Panc1 (cell line): ENCODE results near the gene RBL2. TPM values are rescaled to one million over a fixed set of nuclear protein-coding genes. Genes with fewer than 3 reads are reported as not detected.

Experiments
- ATAC-seq: fragments of 200-7000 bp; cut with Tn5 transposase; 2 replicates; pipeline ENCODE4 v1.9.1; 2020; ENCODE audit warnings: mild to moderate bottlenecking, moderate library complexity
- BruUV-seq: library from RNA; stranded (reverse); fragments of 400-500 nt; replicated peaks from 2 replicates; lab custom pipeline; 2021; lab: Mats Ljungman, UMichigan
- CTCF ChIA-PET: fragments of 300-600 bp; sonication (Branson Sonifier 250); formaldehyde crosslinking; loops from one replicate; lab custom pipeline; 2022; ENCODE audit warnings: antibody characterized with exemption; lab: Charles Lee
- POLR2A ChIA-PET: fragments of 300-600 bp; sonication (Branson Sonifier 250); formaldehyde crosslinking; loops from one replicate; lab custom pipeline; 2022; ENCODE audit warnings: antibody characterized with exemption; lab: Charles Lee
- DNase-seq: peaks from one replicate; pipeline ENCODE4 v3.0.0-alpha.2; 2010; ENCODE audit warnings: low read depth, low spot score
- H3K27ac ChIP-seq: 2 replicates; pipeline ENCODE4 v1.5.1; 2011; ENCODE audit warnings: mild to moderate bottlenecking, low read length, inconsistent platforms
- H3K27me3 ChIP-seq: fragments of 200-500 bp; sonication (Bioruptor generic); 2 replicates; pipeline ENCODE4 v1.6.0; 2014; ENCODE audit warnings: low read length, inconsistent platforms; ENCODE audit not compliant: control insufficient read depth, insufficient read depth
- H3K36me3 ChIP-seq: fragments of 200-500 bp; sonication (Bioruptor generic); 2 replicates; pipeline ENCODE4 v1.5.1; 2014; ENCODE audit warnings: inconsistent platforms, mild to moderate bottlenecking, low read length, moderate library complexity; ENCODE audit not compliant: control insufficient read depth, insufficient read depth
- H3K4me1 ChIP-seq: 2 replicates; pipeline ENCODE4 v1.5.1; 2011; ENCODE audit warnings: inconsistent platforms, mild to moderate bottlenecking, low read length, moderate library complexity; ENCODE audit not compliant: control insufficient read depth, insufficient read depth
- H3K4me3 ChIP-seq, 2 experiments: 2 replicates each; pipeline ENCODE4 v1.5.1; 2011 to 2012; ENCODE audit warnings: low read depth in 2 of 2, low read length in 2 of 2, mild to moderate bottlenecking in 2 of 2, inconsistent platforms in 1 of 2, moderate library complexity in 1 of 2
- H3K9me3 ChIP-seq: fragments of 200-500 bp; sonication (Bioruptor generic); 2 replicates; pipeline ENCODE4 v1.5.1; 2014; ENCODE audit warnings: low read depth, mild to moderate bottlenecking, inconsistent platforms, low read length, moderate library complexity; ENCODE audit not compliant: control insufficient read depth, insufficient read depth
- POLR2AphosphoS5 ChIP-seq: IDR thresholded peaks from 2 replicates; pipeline ENCODE4 v1.6.1; 2012; ENCODE audit warnings: mild to moderate bottlenecking, low read depth, low read length, moderate library complexity
- SIN3A ChIP-seq: IDR thresholded peaks from 2 replicates; pipeline ENCODE4 v1.6.1; 2012; ENCODE audit warnings: low read depth, mild to moderate bottlenecking, low read length, moderate library complexity, borderline replicate concordance; ENCODE audit not compliant: insufficient read depth
- TCF7L2 ChIP-seq: IDR thresholded peaks from 2 replicates; pipeline ENCODE4 v1.6.1; 2011; ENCODE audit warnings: mild to moderate bottlenecking, low read depth, low read length, inconsistent platforms
- in situ Hi-C: cut with HindIII; loops from 2 replicates; pipeline ENCODE4 v1.10.0; 2016; ENCODE audit warnings: low sequenced_read_pairs, low pct_unique_long_range_greater_than_20kb
- intact Hi-C: fragments of 100-400 bp; cut with micrococcal nuclease; formaldehyde crosslinking; loops from one replicate; pipeline ENCODE4 v1.10.0; 2022; ENCODE audit not compliant: unreplicated experiment
- total RNA-seq: library from RNA; stranded (reverse); gene quantifications from one replicate; pipeline ENCODE4 v1.2.1, GENCODE V29; 2021; ENCODE audit not compliant: unreplicated experiment
- TF ChIP-seq, protein P1 (sequence below), 2 experiments: IDR thresholded peaks; 2 replicates each; pipeline ENCODE4 v1.6.1; 2011 to 2012; ENCODE audit warnings: low read depth in 2 of 2, control low read depth in 1 of 2, low read length in 1 of 2, mild to moderate bottlenecking in 1 of 2, moderate library complexity in 1 of 2; ENCODE audit not compliant: insufficient read depth in 1 of 2
- TF ChIP-seq, protein P2 (sequence below): fragments of 450-650 bp; IDR thresholded peaks from 2 replicates; pipeline ENCODE4 v1.5.1; 2017; ENCODE audit warnings: mild to moderate bottlenecking

Gene RBL2
- total RNA-seq, 1 experiment from 2014 or later: 28.9 TPM

DNA sequence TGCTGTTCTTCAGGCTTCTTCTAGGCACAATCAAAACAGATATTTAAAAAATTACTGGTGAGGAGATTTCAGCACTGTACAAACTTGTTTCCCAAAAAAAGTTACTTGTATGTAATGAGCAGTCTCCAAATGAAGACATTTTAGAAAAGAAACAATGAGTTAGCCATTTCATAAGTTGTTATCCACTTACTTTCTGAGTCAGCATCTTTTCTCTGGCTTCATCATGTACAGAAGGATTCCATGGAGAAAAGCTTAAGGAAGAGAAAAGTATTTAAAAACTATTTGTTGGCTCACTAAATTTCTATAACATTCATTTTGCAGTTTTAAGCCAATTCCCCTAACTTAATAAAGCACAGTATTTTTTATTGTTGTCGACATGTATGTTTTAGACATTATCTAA, 58.2 kb downstream of the RBL2 start:
- TF ChIP-seq, protein P1, sequence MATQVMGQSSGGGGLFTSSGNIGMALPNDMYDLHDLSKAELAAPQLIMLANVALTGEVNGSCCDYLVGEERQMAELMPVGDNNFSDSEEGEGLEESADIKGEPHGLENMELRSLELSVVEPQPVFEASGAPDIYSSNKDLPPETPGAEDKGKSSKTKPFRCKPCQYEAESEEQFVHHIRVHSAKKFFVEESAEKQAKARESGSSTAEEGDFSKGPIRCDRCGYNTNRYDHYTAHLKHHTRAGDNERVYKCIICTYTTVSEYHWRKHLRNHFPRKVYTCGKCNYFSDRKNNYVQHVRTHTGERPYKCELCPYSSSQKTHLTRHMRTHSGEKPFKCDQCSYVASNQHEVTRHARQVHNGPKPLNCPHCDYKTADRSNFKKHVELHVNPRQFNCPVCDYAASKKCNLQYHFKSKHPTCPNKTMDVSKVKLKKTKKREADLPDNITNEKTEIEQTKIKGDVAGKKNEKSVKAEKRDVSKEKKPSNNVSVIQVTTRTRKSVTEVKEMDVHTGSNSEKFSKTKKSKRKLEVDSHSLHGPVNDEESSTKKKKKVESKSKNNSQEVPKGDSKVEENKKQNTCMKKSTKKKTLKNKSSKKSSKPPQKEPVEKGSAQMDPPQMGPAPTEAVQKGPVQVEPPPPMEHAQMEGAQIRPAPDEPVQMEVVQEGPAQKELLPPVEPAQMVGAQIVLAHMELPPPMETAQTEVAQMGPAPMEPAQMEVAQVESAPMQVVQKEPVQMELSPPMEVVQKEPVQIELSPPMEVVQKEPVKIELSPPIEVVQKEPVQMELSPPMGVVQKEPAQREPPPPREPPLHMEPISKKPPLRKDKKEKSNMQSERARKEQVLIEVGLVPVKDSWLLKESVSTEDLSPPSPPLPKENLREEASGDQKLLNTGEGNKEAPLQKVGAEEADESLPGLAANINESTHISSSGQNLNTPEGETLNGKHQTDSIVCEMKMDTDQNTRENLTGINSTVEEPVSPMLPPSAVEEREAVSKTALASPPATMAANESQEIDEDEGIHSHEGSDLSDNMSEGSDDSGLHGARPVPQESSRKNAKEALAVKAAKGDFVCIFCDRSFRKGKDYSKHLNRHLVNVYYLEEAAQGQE (IDR thresholded peaks at IDR 0.05; ENCODE audit: insufficient read depth in 1 of 2, low read depth in 2 of 2, low read length in 1 of 2): no peak
- TF ChIP-seq, protein P2, sequence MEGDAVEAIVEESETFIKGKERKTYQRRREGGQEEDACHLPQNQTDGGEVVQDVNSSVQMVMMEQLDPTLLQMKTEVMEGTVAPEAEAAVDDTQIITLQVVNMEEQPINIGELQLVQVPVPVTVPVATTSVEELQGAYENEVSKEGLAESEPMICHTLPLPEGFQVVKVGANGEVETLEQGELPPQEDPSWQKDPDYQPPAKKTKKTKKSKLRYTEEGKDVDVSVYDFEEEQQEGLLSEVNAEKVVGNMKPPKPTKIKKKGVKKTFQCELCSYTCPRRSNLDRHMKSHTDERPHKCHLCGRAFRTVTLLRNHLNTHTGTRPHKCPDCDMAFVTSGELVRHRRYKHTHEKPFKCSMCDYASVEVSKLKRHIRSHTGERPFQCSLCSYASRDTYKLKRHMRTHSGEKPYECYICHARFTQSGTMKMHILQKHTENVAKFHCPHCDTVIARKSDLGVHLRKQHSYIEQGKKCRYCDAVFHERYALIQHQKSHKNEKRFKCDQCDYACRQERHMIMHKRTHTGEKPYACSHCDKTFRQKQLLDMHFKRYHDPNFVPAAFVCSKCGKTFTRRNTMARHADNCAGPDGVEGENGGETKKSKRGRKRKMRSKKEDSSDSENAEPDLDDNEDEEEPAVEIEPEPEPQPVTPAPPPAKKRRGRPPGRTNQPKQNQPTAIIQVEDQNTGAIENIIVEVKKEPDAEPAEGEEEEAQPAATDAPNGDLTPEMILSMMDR: no peak
- TF ChIP-seq POLR2AphosphoS5 (no peak), TCF7L2 (no peak), SIN3A (no peak)
- no peaks in the 10 kb centered on the region for H3K27me3 ChIP-seq
- intact Hi-C loops: no loop called here
- ChIA-PET POLR2A (no interaction called here), CTCF (no interaction called here)
- DNase-seq: no peak
- BruUV-seq: no TSS peak
- no peak for ATAC-seq
- in situ Hi-C loops: no loop called here
- H3K4me1 ChIP-seq: no peaks in the 10 kb centered on the region
- H3K9me3 ChIP-seq: no peaks in the 10 kb centered on the region
- no peak overlapping the region for H3K4me3 ChIP-seq
- H3K27ac ChIP-seq: no peak overlapping the region
- peaks cover 10% of the 10 kb centered on the region for H3K36me3 ChIP-seq

DNA sequence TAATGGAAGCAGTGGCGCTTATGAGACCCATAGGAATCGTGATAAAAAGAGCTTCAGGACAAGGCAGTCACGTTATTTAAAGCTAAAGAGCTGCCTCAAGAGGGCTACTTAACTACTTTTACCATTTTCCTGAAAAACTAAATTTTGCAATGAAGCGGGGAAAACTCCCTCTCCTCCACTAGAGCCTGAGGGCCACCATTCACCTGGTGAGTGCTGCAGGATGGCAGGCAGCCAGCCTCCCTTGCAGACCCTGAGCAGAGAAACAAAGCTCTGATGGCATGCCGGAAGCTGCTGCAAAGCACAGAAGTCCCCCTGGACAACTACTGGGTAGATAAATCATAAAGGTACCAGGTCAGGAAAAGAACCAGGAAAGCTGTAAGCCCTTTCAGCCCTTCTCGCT, 60.4 kb downstream of the RBL2 start:
- ChIA-PET CTCF (no interaction called here), POLR2A (no interaction called here)
- Histone ChIP-seq H3K9me3 (no peaks in the 10 kb centered on the region), H3K27me3 (no peaks in the 10 kb centered on the region), H3K27ac (no peak overlapping the region), H3K4me1 (no peaks in the 10 kb centered on the region), H3K36me3 (peaks cover 10% of the 10 kb centered on the region), H3K4me3 (no peak overlapping the region)
- TF ChIP-seq TCF7L2: no peak
- TF ChIP-seq, protein P1 (IDR thresholded peaks at IDR 0.05; ENCODE audit: insufficient read depth in 1 of 2, low read depth in 2 of 2, low read length in 1 of 2): no peak
- TF ChIP-seq POLR2AphosphoS5: no peak
- TF ChIP-seq, protein P2: no peak
- TF ChIP-seq SIN3A: no peak
- in situ Hi-C loops (no loop called here), intact Hi-C loops (no loop called here)
- DNase-seq (no peak), ATAC-seq (no peak)
- BruUV-seq: no TSS peak
